Astrocyte (in vitro differentiated cells and primary cell): ENCODE results near the gene N4BP3.

Source experiments
- EZH2 ChIP-seq: IDR thresholded peaks from 2 replicates; pipeline ENCODE4 v1.6.1; 2012; ENCODE audit warnings: mild to moderate bottlenecking, low read length, inconsistent platforms; ENCODE audit not compliant: insufficient read depth
- TF ChIP-seq, protein P1 (sequence below): IDR thresholded peaks from 2 replicates; pipeline ENCODE4 v1.5.1; 2011; ENCODE audit warnings: low read depth, mild to moderate bottlenecking, inconsistent platforms, low read length, moderate library complexity; ENCODE audit not compliant: insufficient read depth

DNA sequence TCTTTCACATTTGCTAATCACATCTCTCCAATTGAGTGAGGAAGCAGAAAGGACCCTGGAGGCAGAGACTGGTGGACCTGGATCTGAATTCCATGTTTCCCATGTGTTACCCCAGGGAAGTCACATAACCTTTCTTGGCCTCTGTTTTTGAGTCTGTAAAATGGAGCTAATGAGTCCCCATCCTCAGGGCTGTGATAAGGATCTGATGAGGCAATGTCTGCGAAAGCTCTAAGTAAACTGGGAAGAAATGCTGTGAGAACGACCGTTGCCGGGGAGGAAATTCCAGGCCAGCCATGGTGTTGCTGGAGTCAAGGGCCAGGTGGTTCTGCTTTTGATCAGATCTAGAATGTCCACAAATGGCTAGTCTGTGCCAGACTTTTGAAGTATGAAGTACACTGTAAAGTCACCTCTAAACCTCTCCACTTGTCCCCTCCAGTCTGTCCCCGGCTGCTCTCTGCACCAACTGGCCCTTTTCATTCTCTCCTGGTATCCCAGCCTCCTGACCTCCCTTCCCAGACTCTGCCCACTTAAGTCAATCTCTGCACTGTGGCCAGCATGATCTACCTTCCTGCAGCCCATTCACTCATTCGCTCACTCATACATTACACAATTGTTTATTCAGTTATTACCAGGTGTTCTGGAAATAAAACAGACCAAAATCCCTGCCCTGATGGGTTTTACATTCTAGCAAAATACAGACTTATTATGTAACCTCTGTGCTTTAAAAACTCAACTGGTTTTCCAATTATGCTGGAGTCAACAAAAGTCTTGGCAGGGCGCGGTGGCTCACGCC lies 32.5 kb upstream of the N4BP3 start:
- TF ChIP-seq, protein P1, sequence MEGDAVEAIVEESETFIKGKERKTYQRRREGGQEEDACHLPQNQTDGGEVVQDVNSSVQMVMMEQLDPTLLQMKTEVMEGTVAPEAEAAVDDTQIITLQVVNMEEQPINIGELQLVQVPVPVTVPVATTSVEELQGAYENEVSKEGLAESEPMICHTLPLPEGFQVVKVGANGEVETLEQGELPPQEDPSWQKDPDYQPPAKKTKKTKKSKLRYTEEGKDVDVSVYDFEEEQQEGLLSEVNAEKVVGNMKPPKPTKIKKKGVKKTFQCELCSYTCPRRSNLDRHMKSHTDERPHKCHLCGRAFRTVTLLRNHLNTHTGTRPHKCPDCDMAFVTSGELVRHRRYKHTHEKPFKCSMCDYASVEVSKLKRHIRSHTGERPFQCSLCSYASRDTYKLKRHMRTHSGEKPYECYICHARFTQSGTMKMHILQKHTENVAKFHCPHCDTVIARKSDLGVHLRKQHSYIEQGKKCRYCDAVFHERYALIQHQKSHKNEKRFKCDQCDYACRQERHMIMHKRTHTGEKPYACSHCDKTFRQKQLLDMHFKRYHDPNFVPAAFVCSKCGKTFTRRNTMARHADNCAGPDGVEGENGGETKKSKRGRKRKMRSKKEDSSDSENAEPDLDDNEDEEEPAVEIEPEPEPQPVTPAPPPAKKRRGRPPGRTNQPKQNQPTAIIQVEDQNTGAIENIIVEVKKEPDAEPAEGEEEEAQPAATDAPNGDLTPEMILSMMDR = no peak
- TF ChIP-seq EZH2 = no peak
